Measurements from ENCODE around the gene SIRT3. TPM values are rescaled to one million over a fixed set of nuclear protein-coding genes. Genes with fewer than 3 reads are reported as not detected.

The SIRT3 gene
- total and polyA plus RNA-seq, 2 donors (not counting 1 experiment from before 2014, with no cell fraction given), result 8.8 to 11.0 TPM

DNA sequence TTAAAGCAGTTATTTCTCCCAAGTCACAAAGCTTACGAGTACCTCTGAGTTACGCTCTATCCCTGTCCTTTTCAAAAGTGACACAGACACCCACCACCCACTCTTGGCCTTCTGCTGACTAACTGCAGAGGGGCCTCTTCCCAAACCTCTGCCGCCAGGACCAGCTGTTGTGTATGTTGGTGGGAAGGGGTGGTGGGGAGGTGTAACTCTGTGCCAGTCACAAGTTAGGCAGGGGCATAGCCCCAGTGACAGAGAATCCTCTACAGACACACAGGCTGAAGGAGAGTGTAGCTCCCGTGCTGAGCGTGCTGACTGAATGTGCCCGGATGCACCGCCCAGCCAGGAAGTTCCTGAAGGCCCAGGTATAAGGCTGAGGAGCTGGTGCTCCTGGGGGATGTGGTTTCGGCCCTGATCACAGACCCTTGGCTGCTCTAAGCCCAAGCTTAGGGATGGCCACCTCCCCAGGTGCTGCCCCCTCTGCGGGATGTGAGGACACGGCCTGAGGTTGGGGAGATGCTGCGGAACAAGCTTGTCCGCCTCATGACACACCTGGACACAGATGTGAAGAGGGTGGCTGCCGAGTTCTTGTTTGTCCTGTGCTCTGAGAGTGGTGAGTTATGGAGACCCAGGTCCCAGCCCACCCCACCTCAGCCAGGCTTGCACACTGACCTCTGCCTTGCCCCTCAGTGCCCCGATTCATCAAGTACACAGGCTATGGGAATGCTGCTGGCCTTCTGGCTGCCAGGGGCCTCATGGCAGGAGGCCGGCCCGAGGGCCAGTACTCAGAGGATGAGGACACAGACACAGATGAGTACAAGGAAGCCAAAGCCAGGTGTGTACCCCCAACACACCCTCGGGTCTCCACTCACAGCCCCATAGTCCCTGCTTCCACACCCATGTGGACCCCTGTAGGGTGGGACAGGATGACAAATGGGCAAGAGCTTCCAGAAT, 23.7 kb downstream of the SIRT3 start:
- Histone ChIP-seq H3K79me2 (ENCODE audit: control insufficient read depth, insufficient read depth, low read length) (peaks cover 40% of the 10 kb centered on the region), H3K4me1 (ENCODE audit: control insufficient read depth, extremely low read depth, insufficient read depth, low read length) (peaks cover 18% of the 10 kb centered on the region), H3K36me3 (ENCODE audit: control insufficient read depth, insufficient read depth, low read length) (peaks cover 44% of the 10 kb centered on the region), H4K20me1 (ENCODE audit: control insufficient read depth, extremely low read depth, insufficient read depth, low read length) (no peaks in the 10 kb centered on the region), H3K4me2 (ENCODE audit: extremely low read depth, insufficient read depth, low read length) (no peak overlapping the region), H3K27ac (ENCODE audit: insufficient read depth, low read length) (no peak overlapping the region), H3K9me3 (ENCODE audit: control insufficient read depth, insufficient read depth, low read depth, low read length) (no peaks in the 10 kb centered on the region), H2AFZ (ENCODE audit: low read length) (no peak overlapping the region), H3K9ac (ENCODE audit: insufficient read depth, low read length) (no peak overlapping the region), H3K4me3 (replicated peaks in 1 of 4; ENCODE audit: control extremely low read depth in 1 of 4, insufficient read depth in 1 of 4, low read depth in 3 of 4, low read length in 4 of 4) (no peak overlapping the region), H3K27me3 (ENCODE audit: control insufficient read depth, insufficient read depth, low read length) (no peaks in the 10 kb centered on the region)
- TF ChIP-seq CTCF (conservative IDR thresholded peaks at IDR 0.05 in 1 of 2, IDR thresholded peaks at IDR 0.05 in 1 of 2; ENCODE audit: low read depth in 1 of 2, low read length in 2 of 2), result no peak
- TF ChIP-seq EZH2 (IDR thresholded peaks at IDR 0.05; ENCODE audit: low read length, missing control alignments), result no peak
- DNase-seq (ENCODE audit: low read depth in 2 of 2), result no peak

DNA sequence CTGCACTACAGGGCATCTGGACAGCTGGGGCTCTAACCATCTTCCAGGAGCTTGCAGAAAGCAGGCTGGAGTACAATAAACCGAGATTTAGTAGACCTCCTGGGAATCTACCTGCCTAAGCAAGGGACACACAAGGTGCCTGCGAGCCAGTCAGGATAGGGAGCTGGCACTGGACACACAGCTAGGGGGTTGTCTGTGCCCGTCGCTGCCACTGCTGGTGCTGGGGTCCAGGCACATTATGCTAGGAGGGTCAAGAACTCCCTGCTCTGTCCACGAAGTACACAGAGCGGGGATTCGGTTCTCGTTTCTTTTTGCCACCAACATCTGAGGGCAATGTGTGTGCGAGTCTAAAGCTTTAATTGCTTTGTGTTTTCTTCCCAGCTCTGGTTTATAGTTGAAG, 24.4 kb downstream of the SIRT3 start:
- no peak for DNase-seq (ENCODE audit: low read depth in 2 of 2)
- TF ChIP-seq CTCF (conservative IDR thresholded peaks at IDR 0.05 in 1 of 2, IDR thresholded peaks at IDR 0.05 in 1 of 2; ENCODE audit: low read depth in 1 of 2, low read length in 2 of 2) (no peak), EZH2 (IDR thresholded peaks at IDR 0.05; ENCODE audit: low read length, missing control alignments) (no peak)
- Histone ChIP-seq H3K4me2 (ENCODE audit: extremely low read depth, insufficient read depth, low read length) (no peak overlapping the region), H3K4me3 (replicated peaks in 1 of 4; ENCODE audit: control extremely low read depth in 1 of 4, insufficient read depth in 1 of 4, low read depth in 3 of 4, low read length in 4 of 4) (no peak overlapping the region), H3K36me3 (ENCODE audit: control insufficient read depth, insufficient read depth, low read length) (peaks cover 44% of the 10 kb centered on the region), H3K27me3 (ENCODE audit: control insufficient read depth, insufficient read depth, low read length) (no peaks in the 10 kb centered on the region), H4K20me1 (ENCODE audit: control insufficient read depth, extremely low read depth, insufficient read depth, low read length) (no peaks in the 10 kb centered on the region), H3K9ac (ENCODE audit: insufficient read depth, low read length) (no peak overlapping the region), H3K9me3 (ENCODE audit: control insufficient read depth, insufficient read depth, low read depth, low read length) (no peaks in the 10 kb centered on the region), H3K79me2 (ENCODE audit: control insufficient read depth, insufficient read depth, low read length) (peaks cover 44% of the 10 kb centered on the region), H3K4me1 (ENCODE audit: control insufficient read depth, extremely low read depth, insufficient read depth, low read length) (peaks cover 18% of the 10 kb centered on the region), H2AFZ (ENCODE audit: low read length) (no peak overlapping the region), H3K27ac (ENCODE audit: insufficient read depth, low read length) (no peak overlapping the region)

- DNase-seq (ENCODE audit: low read depth in 2 of 2), result no peak
- H3K4me3 ChIP-seq (replicated peaks in 1 of 4; ENCODE audit: control extremely low read depth in 1 of 4, insufficient read depth in 1 of 4, low read depth in 3 of 4, low read length in 4 of 4), result no peak overlapping the region
- H3K79me2 ChIP-seq (ENCODE audit: control insufficient read depth, insufficient read depth, low read length), result peaks cover 48% of the 10 kb centered on the region
- H4K20me1 ChIP-seq (ENCODE audit: control insufficient read depth, extremely low read depth, insufficient read depth, low read length), result no peaks in the 10 kb centered on the region
- H3K4me1 ChIP-seq (ENCODE audit: control insufficient read depth, extremely low read depth, insufficient read depth, low read length), result peaks cover 18% of the 10 kb centered on the region
- TF ChIP-seq EZH2 (IDR thresholded peaks at IDR 0.05; ENCODE audit: low read length, missing control alignments) (no peak), CTCF (conservative IDR thresholded peaks at IDR 0.05 in 1 of 2, IDR thresholded peaks at IDR 0.05 in 1 of 2; ENCODE audit: low read depth in 1 of 2, low read length in 2 of 2) (no peak)
- no peak overlapping the region for H2AFZ ChIP-seq (ENCODE audit: low read length)
- peak overlapping the region; percentile 98 for H3K4me2 ChIP-seq (ENCODE audit: extremely low read depth, insufficient read depth, low read length)
- H3K9ac ChIP-seq (ENCODE audit: insufficient read depth, low read length), result no peak overlapping the region
- peaks cover 44% of the 10 kb centered on the region for H3K36me3 ChIP-seq (ENCODE audit: control insufficient read depth, insufficient read depth, low read length)
- H3K27me3 ChIP-seq (ENCODE audit: control insufficient read depth, insufficient read depth, low read length), result no peaks in the 10 kb centered on the region
- H3K9me3 ChIP-seq (ENCODE audit: control insufficient read depth, insufficient read depth, low read depth, low read length), result no peaks in the 10 kb centered on the region
- H3K27ac ChIP-seq (ENCODE audit: insufficient read depth, low read length), result peak overlapping the region; percentile 96
These were observed 24.8 kb downstream of the SIRT3 start for GRCh38 chr11:211295-211694.
